Stimulated activated naive CD4-positive, alpha-beta T cell (primary cell): Measurements from ENCODE around the gene KLK12.
"Not testable (repeated sequence)": the region's sequence is repeated elsewhere in the genome, so short reads cannot be mapped to it uniquely, and the experiment has no call there.

ENCODE experiments used
- DNase-seq, 6 experiments: peaks; one replicate each; lab custom pipeline; 2025; lab: John Stamatoyannopoulos, UW

The KLK12 gene

GRCh38 chr19:51015691-51016267 is 19.0 kb downstream of the KLK12 start:
- DNase-seq: no peak

- DNase-seq: no peak
Measured at GRCh38 chr19:51014242-51014641, 20.6 kb downstream of the KLK12 start.

GRCh38 chr19:51012661-51013190 is 22.1 kb downstream of the KLK12 start:
- DNase-seq: no peak

- DNase-seq: no peak
Measured at GRCh38 chr19:51010066-51010795, 24.6 kb downstream of the KLK12 start.

GRCh38 chr19:51009061-51009891 is 25.5 kb downstream of the KLK12 start:
- DNase-seq: no peak

- DNase-seq: no peak
Measured at GRCh38 chr19:51007488-51007887, 27.3 kb downstream of the KLK12 start.

GRCh38 chr19:51006406-51006805 is 28.4 kb downstream of the KLK12 start:
- DNase-seq: no peak

GRCh38 chr19:51005248-51005647 is 29.6 kb downstream of the KLK12 start:
- no peak for DNase-seq

GRCh38 chr19:51003316-51003715 is 31.5 kb downstream of the KLK12 start:
- no peak for DNase-seq

- no peak for DNase-seq
Measured at GRCh38 chr19:51002542-51003311, 32.1 kb downstream of the KLK12 start.

- no peak for DNase-seq
Measured at GRCh38 chr19:51002089-51002532, 32.7 kb downstream of the KLK12 start.

- DNase-seq: no peak
Measured at GRCh38 chr19:51001515-51001914, 33.3 kb downstream of the KLK12 start, which contains the start of gene KLK8. Gene KLK8, minus strand, starts transcription at chr19:51001604. Its CDS starts 437 bp downstream, at chr19:51001167.

- DNase-seq: no peak
Measured at GRCh38 chr19:51000981-51001380, 33.8 kb downstream of the KLK12 start.

GRCh38 chr19:51000426-51000825 is 34.4 kb downstream of the KLK12 start:
- DNase-seq: no peak

- DNase-seq: no peak
Measured at GRCh38 chr19:50998686-50999085, 36.1 kb downstream of the KLK12 start.

- no peak for DNase-seq
Measured at GRCh38 chr19:50998061-50998460, 36.7 kb downstream of the KLK12 start.

- DNase-seq: no peak
Measured at GRCh38 chr19:50994129-50994528, 40.7 kb downstream of the KLK12 start.

GRCh38 chr19:50992666-50993035 is 42.2 kb downstream of the KLK12 start:
- no peak for DNase-seq

- not testable (repeated sequence) for DNase-seq
Measured at GRCh38 chr19:50984416-50984815, 50.4 kb downstream of the KLK12 start.

- no peak for DNase-seq
Measured at GRCh38 chr19:50983625-50984292, 51.0 kb downstream of the KLK12 start, which contains the start of gene KLK7. Gene KLK7, minus strand, starts transcription at chr19:50983917. Its CDS starts 1,518 bp downstream, at chr19:50982399.

- DNase-seq: no peak
Measured at GRCh38 chr19:50982186-50982585, 52.6 kb downstream of the KLK12 start.
